Measurements from ENCODE around the gene CSMD2. TPM values are rescaled to one million over a fixed set of nuclear protein-coding genes. Genes with fewer than 3 reads are reported as not detected.

CSMD2 gene
- total RNA-seq, 1 donor from 2014 or later = 0.55 TPM

DNA sequence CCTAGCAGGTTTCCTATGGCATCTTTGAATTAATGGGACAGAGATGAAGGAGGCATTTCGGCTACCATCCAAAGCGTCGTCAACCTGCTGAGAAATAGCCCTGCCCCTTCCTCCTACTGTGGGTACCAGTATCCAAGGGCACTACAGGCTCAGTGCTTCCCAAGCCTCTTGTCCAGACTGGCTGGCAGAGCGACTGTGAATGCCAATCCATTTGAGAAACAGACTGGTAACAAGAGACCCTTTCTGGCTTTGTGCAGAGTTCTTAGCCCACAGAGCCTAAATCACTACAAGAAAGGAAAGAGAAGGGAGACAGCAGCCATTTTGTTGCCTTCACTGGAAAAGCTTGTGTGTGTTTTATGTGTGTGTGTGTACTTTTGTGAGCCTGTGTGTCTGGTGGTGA is 185.7 kb downstream of the CSMD2 start:
- Mint-ChIP-seq H3K36me3 (ENCODE audit: low read depth) (no peaks in the 10 kb centered on the region), H3K9me3 (ENCODE audit: low read depth) (no peaks in the 10 kb centered on the region), H3K4me3 (ENCODE audit: unreplicated experiment) (no peak overlapping the region), H3K27ac (ENCODE audit: unreplicated experiment) (no peak overlapping the region), H3K4me1 (ENCODE audit: low read depth) (no peaks in the 10 kb centered on the region), H3K27me3 (ENCODE audit: low read depth) (peaks cover 3% of the 10 kb centered on the region)
- DNase-seq (ENCODE audit: low spot score) = no peak
- TF ChIP-seq CTCF (IDR thresholded peaks at IDR 0.05) = no peak

GRCh38 chr1:33975961-33976360 is 189.1 kb downstream of the CSMD2 start:
- Mint-ChIP-seq H3K4me3 (ENCODE audit: unreplicated experiment) (no peak overlapping the region), H3K36me3 (ENCODE audit: low read depth) (no peaks in the 10 kb centered on the region), H3K9me3 (ENCODE audit: low read depth) (no peaks in the 10 kb centered on the region), H3K27me3 (ENCODE audit: low read depth) (peaks cover 13% of the 10 kb centered on the region), H3K27ac (ENCODE audit: unreplicated experiment) (no peak overlapping the region), H3K4me1 (ENCODE audit: low read depth) (peaks cover 5% of the 10 kb centered on the region)
- TF ChIP-seq CTCF (IDR thresholded peaks at IDR 0.05) = no peak
- DNase-seq (ENCODE audit: low spot score) = no peak

- no peak for TF ChIP-seq CTCF (IDR thresholded peaks at IDR 0.05)
- Mint-ChIP-seq H3K4me3 (ENCODE audit: unreplicated experiment) (no peak overlapping the region), H3K4me1 (ENCODE audit: low read depth) (peaks cover 5% of the 10 kb centered on the region), H3K36me3 (ENCODE audit: low read depth) (no peaks in the 10 kb centered on the region), H3K27me3 (ENCODE audit: low read depth) (peaks cover 13% of the 10 kb centered on the region), H3K27ac (ENCODE audit: unreplicated experiment) (no peak overlapping the region), H3K9me3 (ENCODE audit: low read depth) (no peaks in the 10 kb centered on the region)
- no peak for DNase-seq (ENCODE audit: low spot score)
These were observed 191.1 kb downstream of the CSMD2 start for GRCh38 chr1:33973799-33974545.

DNA sequence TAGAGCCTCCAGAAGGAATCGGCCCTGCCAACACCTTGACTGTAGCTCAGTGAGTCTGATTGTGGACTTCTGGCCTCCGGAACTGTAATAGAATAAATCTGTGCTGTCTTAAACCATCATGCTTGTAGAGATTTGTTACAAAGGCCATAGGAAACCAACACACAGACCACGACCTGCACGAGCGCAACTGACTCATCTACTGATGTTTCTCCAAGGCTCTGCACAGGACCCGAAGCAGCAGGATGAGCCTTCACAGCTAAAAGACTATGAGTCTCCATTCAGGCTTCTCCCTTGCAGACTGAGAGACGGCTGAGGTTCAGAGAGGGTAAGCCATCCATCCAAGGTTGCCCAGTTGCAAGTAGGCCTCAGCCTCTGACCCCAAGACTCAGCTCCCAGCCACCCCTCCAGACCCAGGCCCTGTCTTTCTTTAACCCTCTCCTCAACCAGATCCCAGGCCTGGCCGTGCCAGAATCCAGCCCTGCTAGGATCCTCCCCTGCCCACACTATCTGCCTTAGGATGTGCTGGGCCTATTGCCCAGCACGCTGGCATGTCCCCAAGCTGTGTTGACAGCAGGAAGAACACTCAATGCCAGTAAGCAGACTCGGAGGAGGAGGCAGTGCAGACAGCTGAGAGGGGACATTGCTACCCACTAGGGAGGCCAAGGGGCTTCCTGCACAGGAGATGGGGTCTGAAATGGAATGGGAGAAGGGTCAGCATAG is 192.2 kb downstream of the CSMD2 start:
- Mint-ChIP-seq H3K9me3 (ENCODE audit: low read depth) (no peaks in the 10 kb centered on the region), H3K27ac (ENCODE audit: unreplicated experiment) (no peak overlapping the region), H3K36me3 (ENCODE audit: low read depth) (no peaks in the 10 kb centered on the region), H3K4me1 (ENCODE audit: low read depth) (peaks cover 5% of the 10 kb centered on the region), H3K4me3 (ENCODE audit: unreplicated experiment) (no peak overlapping the region), H3K27me3 (ENCODE audit: low read depth) (peaks cover 13% of the 10 kb centered on the region)
- no peak for DNase-seq (ENCODE audit: low spot score)
- no peak for TF ChIP-seq CTCF (IDR thresholded peaks at IDR 0.05)

GRCh38 chr1:33971913-33972312 is 193.1 kb downstream of the CSMD2 start:
- peaks cover 5% of the 10 kb centered on the region for H3K4me1 Mint-ChIP-seq (ENCODE audit: low read depth)
- no peak for TF ChIP-seq CTCF (IDR thresholded peaks at IDR 0.05)
- H3K36me3 Mint-ChIP-seq (ENCODE audit: low read depth) = no peaks in the 10 kb centered on the region
- H3K27ac Mint-ChIP-seq (ENCODE audit: unreplicated experiment) = no peak overlapping the region
- no peaks in the 10 kb centered on the region for H3K9me3 Mint-ChIP-seq (ENCODE audit: low read depth)
- H3K27me3 Mint-ChIP-seq (ENCODE audit: low read depth) = peaks cover 13% of the 10 kb centered on the region
- no peak for DNase-seq (ENCODE audit: low spot score)
- no peak overlapping the region for H3K4me3 Mint-ChIP-seq (ENCODE audit: unreplicated experiment)
